Activated CD4-positive, alpha-beta T cell treated with anti-CD3 and anti-CD28 coated beads for 36 hours (primary cell): Measurements from ENCODE around the gene GDPD5. TPM values are rescaled to one million over a fixed set of nuclear protein-coding genes. Genes with fewer than 3 reads are reported as not detected.
A peak's percentile ranks its signal among the peaks of the same experiment; 100 is the strongest.

ENCODE experiments used
- ATAC-seq: fragments of 200-7000 bp; cut with Tn5 transposase; one replicate; pipeline ENCODE4 v1.10.0; 2021; ENCODE audit warnings: mild to moderate bottlenecking, moderate library complexity
- CTCF ChIA-PET: fragments of 350-600 bp; sonication (Branson Sonifier 250); formaldehyde crosslinking; loops from one replicate; lab custom pipeline; 2021; ENCODE audit warnings: antibody characterized with exemption; lab: Charles Lee
- POLR2A ChIA-PET: fragments of 350-600 bp; sonication (Branson Sonifier 250); formaldehyde crosslinking; loops from one replicate; lab custom pipeline; 2021; ENCODE audit warnings: antibody characterized with exemption, inconsistent platforms; lab: Charles Lee
- DNase-seq: peaks from one replicate; pipeline ENCODE4 v3.0.0-alpha.2; 2020
- H3K27ac Mint-ChIP-seq: one replicate; pipeline ENCODE4 v1.8.0; 2021; ENCODE audit warnings: mixed read lengths
- H3K27me3 Mint-ChIP-seq: one replicate; pipeline ENCODE4 v1.8.0; 2021; ENCODE audit warnings: mixed read lengths
- H3K36me3 Mint-ChIP-seq: one replicate; pipeline ENCODE4 v1.8.0; 2021; ENCODE audit warnings: low read depth, mixed read lengths
- H3K4me1 Mint-ChIP-seq: one replicate; pipeline ENCODE4 v1.8.0; 2021; ENCODE audit warnings: mixed read lengths
- H3K4me3 Mint-ChIP-seq: one replicate; pipeline ENCODE4 v1.8.0; 2021; ENCODE audit warnings: mild to moderate bottlenecking, moderate library complexity, mixed read lengths
- H3K9me3 Mint-ChIP-seq: one replicate; pipeline ENCODE4 v1.8.0; 2021; ENCODE audit warnings: low read depth, mixed read lengths
- intact Hi-C, 2 experiments: fragments of 100-400 bp; cut with DNase I in 1 of 2; cut with micrococcal nuclease in 1 of 2; formaldehyde crosslinking; loops; one replicate each; pipeline versions ENCODE4 v1.14.2 to v1.15.1; 2022 to 2024; cut with DNase I, micrococcal nuclease
- total RNA-seq, 2 experiments: library from RNA; stranded (reverse); gene quantifications; one replicate each; pipeline ENCODE4 v1.2.3, GENCODE V29; 2021

The GDPD5 gene
- total RNA-seq, 2 experiments from 2014 or later, result 16.8 to 22.0 TPM

- POLR2A ChIA-PET, result no interaction called here
- Mint-ChIP-seq H3K36me3 (no peaks in the 10 kb centered on the region), H3K4me1 (peaks cover 10% of the 10 kb centered on the region), H3K27me3 (no peaks in the 10 kb centered on the region), H3K27ac (no peak overlapping the region), H3K9me3 (no peaks in the 10 kb centered on the region), H3K4me3 (no peak overlapping the region)
- intact Hi-C loops, result no loop called here
- no peak for DNase-seq
- ATAC-seq, result no peak
- CTCF ChIA-PET, result interaction anchor here (0.7 kb wide), 1 partner anchor 30 kb away, joined by 3 read pairs; no protein-coding TSS in a partner anchor
Observed at GRCh38 chr11:75498556-75499255, 27.0 kb downstream of the GDPD5 start.

- Mint-ChIP-seq H3K4me1 (peaks cover 10% of the 10 kb centered on the region), H3K36me3 (no peaks in the 10 kb centered on the region), H3K27me3 (no peaks in the 10 kb centered on the region), H3K9me3 (no peaks in the 10 kb centered on the region), H3K4me3 (no peak overlapping the region), H3K27ac (no peak overlapping the region)
- peak; percentile 38 for DNase-seq
- intact Hi-C loops, result no loop called here
- POLR2A ChIA-PET, result interaction anchor here (0.5 kb wide), 1 partner anchor 189 kb away, joined by 3 read pairs; no protein-coding TSS in a partner anchor
- CTCF ChIA-PET, result no interaction called here
- peak; percentile 92 for ATAC-seq
Observed at GRCh38 chr11:75497788-75498409, 27.8 kb downstream of the GDPD5 start.

- CTCF ChIA-PET, result interaction anchor here (0.6 kb wide), 1 partner anchor 39 kb away, joined by 3 read pairs; no protein-coding TSS in a partner anchor
- Mint-ChIP-seq H3K4me1 (peaks cover 23% of the 10 kb centered on the region), H3K36me3 (no peaks in the 10 kb centered on the region), H3K27ac (no peak overlapping the region), H3K4me3 (no peak overlapping the region), H3K27me3 (no peaks in the 10 kb centered on the region), H3K9me3 (no peaks in the 10 kb centered on the region)
- ATAC-seq, result no peak
- DNase-seq, result no peak
- intact Hi-C loops, result no loop called here
- POLR2A ChIA-PET, result no interaction called here
Observed at GRCh38 chr11:75496305-75496752, 29.4 kb downstream of the GDPD5 start.

- Mint-ChIP-seq H3K4me1 (peaks cover 25% of the 10 kb centered on the region), H3K4me3 (no peak overlapping the region), H3K9me3 (no peaks in the 10 kb centered on the region), H3K36me3 (no peaks in the 10 kb centered on the region), H3K27ac (peak overlapping the region; percentile 10), H3K27me3 (no peaks in the 10 kb centered on the region)
- DNase-seq (no peak), ATAC-seq (no peak)
- ChIA-PET POLR2A (no interaction called here), CTCF (interaction anchor here (0.6 kb wide), 1 partner anchor 39 kb away, joined by 3 read pairs; no protein-coding TSS in a partner anchor)
- intact Hi-C loops, result no loop called here
Observed at GRCh38 chr11:75495749-75496304, 29.9 kb downstream of the GDPD5 start.

- no peaks in the 10 kb centered on the region for H3K9me3 Mint-ChIP-seq
- POLR2A ChIA-PET, result no interaction called here
- peaks cover 23% of the 10 kb centered on the region for H3K4me1 Mint-ChIP-seq
- intact Hi-C loops, result loop anchor here in 1 of 2 experiments (2.0 kb wide), 1 partner anchor 31 kb away; the partner anchor contains the start of gene GDPD5
- CTCF ChIA-PET, result interaction anchor here (0.7 kb wide), 1 partner anchor 213 kb away, joined by 4 read pairs; no protein-coding TSS in a partner anchor
- H3K4me3 Mint-ChIP-seq, result no peak overlapping the region
- no peaks in the 10 kb centered on the region for H3K36me3 Mint-ChIP-seq
- no peak overlapping the region for H3K27ac Mint-ChIP-seq
- DNase-seq (no peak), ATAC-seq (no peak)
- H3K27me3 Mint-ChIP-seq, result no peaks in the 10 kb centered on the region
Observed at GRCh38 chr11:75493626-75494025, 32.1 kb downstream of the GDPD5 start.

- H3K27me3 Mint-ChIP-seq, result no peaks in the 10 kb centered on the region
- ATAC-seq, result peak; percentile 98
- no peaks in the 10 kb centered on the region for H3K36me3 Mint-ChIP-seq
- peak overlapping the region; percentile 95 for H3K27ac Mint-ChIP-seq
- no peaks in the 10 kb centered on the region for H3K9me3 Mint-ChIP-seq
- intact Hi-C loops, result loop anchor here (1.0 to 2.0 kb wide), 2 partner anchors 32 to 34 kb away; partner anchors contain the start of gene GDPD5 (in 1 of the 2)
- peak; percentile 79 for DNase-seq
- POLR2A ChIA-PET, result no interaction called here
- CTCF ChIA-PET, result interaction anchor here (1.0 kb wide), 1 partner anchor 40 kb away, joined by 3 read pairs; no protein-coding TSS in a partner anchor
- H3K4me1 Mint-ChIP-seq, result peaks cover 20% of the 10 kb centered on the region
- H3K4me3 Mint-ChIP-seq, result peak overlapping the region; percentile 60
Observed at GRCh38 chr11:75492181-75492820, 33.4 kb downstream of the GDPD5 start.

GRCh38 chr11:75491465-75491864, 34.3 kb downstream of the GDPD5 start:
- CTCF ChIA-PET, result interaction anchor here (0.6 to 1.0 kb wide), 2 partner anchors 27 to 41 kb away, joined by 3 read pairs; no protein-coding TSS in a partner anchor
- peaks cover 20% of the 10 kb centered on the region for H3K4me1 Mint-ChIP-seq
- no peaks in the 10 kb centered on the region for H3K9me3 Mint-ChIP-seq
- intact Hi-C loops, result no loop called here
- no peaks in the 10 kb centered on the region for H3K27me3 Mint-ChIP-seq
- peak overlapping the region; percentile 95 for H3K27ac Mint-ChIP-seq
- DNase-seq (no peak), ATAC-seq (no peak)
- POLR2A ChIA-PET, result no interaction called here
- no peaks in the 10 kb centered on the region for H3K36me3 Mint-ChIP-seq
- H3K4me3 Mint-ChIP-seq, result peak overlapping the region; percentile 60

- Mint-ChIP-seq H3K9me3 (no peaks in the 10 kb centered on the region), H3K27me3 (no peaks in the 10 kb centered on the region), H3K4me3 (no peak overlapping the region), H3K36me3 (no peaks in the 10 kb centered on the region), H3K4me1 (peaks cover 20% of the 10 kb centered on the region), H3K27ac (no peak overlapping the region)
- DNase-seq (no peak), ATAC-seq (no peak)
- intact Hi-C loops, result no loop called here
- CTCF ChIA-PET, result interaction anchor here (1.5 kb wide), 2 partner anchors 41 to 46 kb away, joined by 5 to 6 read pairs; no protein-coding TSS in a partner anchor
- POLR2A ChIA-PET, result no interaction called here
Observed at GRCh38 chr11:75490221-75491181, 35.2 kb downstream of the GDPD5 start.

- ChIA-PET POLR2A (no interaction called here), CTCF (no interaction called here)
- no peak for ATAC-seq
Observed at GRCh38 chr11:75487365-75487764, 38.4 kb downstream of the GDPD5 start.

GRCh38 chr11:75485742-75486141, 40.0 kb downstream of the GDPD5 start:
- no peak overlapping the region for H3K4me3 Mint-ChIP-seq
- no peaks in the 10 kb centered on the region for H3K4me1 Mint-ChIP-seq
- H3K36me3 Mint-ChIP-seq, result no peaks in the 10 kb centered on the region
- ChIA-PET POLR2A (no interaction called here), CTCF (interaction anchor here (0.6 to 1.2 kb wide), 4 partner anchors 41 to 49 kb away, joined by 3 to 5 read pairs (median 3); no protein-coding TSS in a partner anchor)
- no peaks in the 10 kb centered on the region for H3K27me3 Mint-ChIP-seq
- DNase-seq, result no peak
- no peaks in the 10 kb centered on the region for H3K9me3 Mint-ChIP-seq
- H3K27ac Mint-ChIP-seq, result no peak overlapping the region
- intact Hi-C loops, result no loop called here
- no peak for ATAC-seq

More at GRCh38 chr11:75487365-75487764, 38.4 kb downstream of the GDPD5 start:
- intact Hi-C loops, result no loop called here
- no peak overlapping the region for H3K27ac Mint-ChIP-seq
- H3K27me3 Mint-ChIP-seq, result no peaks in the 10 kb centered on the region
- H3K36me3 Mint-ChIP-seq, result no peaks in the 10 kb centered on the region
- H3K9me3 Mint-ChIP-seq, result no peaks in the 10 kb centered on the region
- H3K4me1 Mint-ChIP-seq, result peaks cover 14% of the 10 kb centered on the region
- no peak overlapping the region for H3K4me3 Mint-ChIP-seq
- no peak for DNase-seq
